Colonic mucosa (tissue), 4 donors: ENCODE data around the gene UPF3A. TPM values are rescaled to one million over a fixed set of nuclear protein-coding genes. Genes with fewer than 3 reads are reported as not detected.
A peak's percentile ranks its signal among the peaks of the same experiment; 100 is the strongest.

ENCODE experiments used
- DNase-seq: peaks from one replicate; pipeline ENCODE4 v3.0.0-alpha.2; 2020
- H3K27ac ChIP-seq: fragments of 200-600 bp; one replicate; pipeline ENCODE4 v1.8.0; 2021
- H3K27me3 ChIP-seq: fragments of 200-600 bp; one replicate; pipeline ENCODE4 v1.8.0; 2021
- H3K36me3 ChIP-seq: fragments of 200-600 bp; one replicate; pipeline ENCODE4 v1.8.0; 2021
- H3K4me1 ChIP-seq: fragments of 200-600 bp; one replicate; pipeline ENCODE4 v1.8.0; 2021; ENCODE audit warnings: mild to moderate bottlenecking
- H3K4me3 ChIP-seq: fragments of 200-600 bp; one replicate; pipeline ENCODE4 v1.8.0; 2021
- H3K9ac ChIP-seq, 2 donors: one replicate each; pipeline ENCODE4 v1.7.0; 2013; ENCODE audit warnings: control low read depth in 2 of 2, low read depth in 2 of 2, low read length in 2 of 2
- H3K9me3 ChIP-seq: fragments of 200-600 bp; one replicate; pipeline ENCODE4 v1.8.0; 2021
- intact Hi-C: fragments of 100-400 bp; cut with DNase I; formaldehyde crosslinking; loops from one replicate; pipeline ENCODE4 v1.14.1; 2022
- total RNA-seq, 2 donors: library from RNA; stranded (reverse); fragmentation: NEBNext Ultra II Directional in 1 of 2; extraction: Animal tissue kit (Norgen Biotek cat#: 25700) in 1 of 2; gene quantifications; one replicate each; pipeline ENCODE4 v1.2.1, GENCODE V29; 2021
- TF ChIP-seq, protein P1 (sequence below): fragments of 200-600 bp; IDR thresholded peaks from one replicate; pipeline ENCODE4 v1.8.0; 2022; ENCODE audit warnings: antibody characterized with exemption, mild to moderate bottlenecking
- donor health status: healthy.
- donor health status: DM: no; HTN: no; CAD: no.
- donor health status: DM: no; HTN: no; CAD: no.

UPF3A gene
- total RNA-seq, 2 donors from 2014 or later = 22.1 to 29.7 TPM

- DNase-seq = no peak
- Histone ChIP-seq H3K9ac (no peak overlapping the region), H3K27ac (no peak overlapping the region), H3K4me3 (no peak overlapping the region), H3K27me3 (no peaks in the 10 kb centered on the region), H3K9me3 (no peaks in the 10 kb centered on the region), H3K4me1 (no peaks in the 10 kb centered on the region), H3K36me3 (peaks cover 8% of the 10 kb centered on the region)
- intact Hi-C loops = no loop called here
- TF ChIP-seq, protein P1, sequence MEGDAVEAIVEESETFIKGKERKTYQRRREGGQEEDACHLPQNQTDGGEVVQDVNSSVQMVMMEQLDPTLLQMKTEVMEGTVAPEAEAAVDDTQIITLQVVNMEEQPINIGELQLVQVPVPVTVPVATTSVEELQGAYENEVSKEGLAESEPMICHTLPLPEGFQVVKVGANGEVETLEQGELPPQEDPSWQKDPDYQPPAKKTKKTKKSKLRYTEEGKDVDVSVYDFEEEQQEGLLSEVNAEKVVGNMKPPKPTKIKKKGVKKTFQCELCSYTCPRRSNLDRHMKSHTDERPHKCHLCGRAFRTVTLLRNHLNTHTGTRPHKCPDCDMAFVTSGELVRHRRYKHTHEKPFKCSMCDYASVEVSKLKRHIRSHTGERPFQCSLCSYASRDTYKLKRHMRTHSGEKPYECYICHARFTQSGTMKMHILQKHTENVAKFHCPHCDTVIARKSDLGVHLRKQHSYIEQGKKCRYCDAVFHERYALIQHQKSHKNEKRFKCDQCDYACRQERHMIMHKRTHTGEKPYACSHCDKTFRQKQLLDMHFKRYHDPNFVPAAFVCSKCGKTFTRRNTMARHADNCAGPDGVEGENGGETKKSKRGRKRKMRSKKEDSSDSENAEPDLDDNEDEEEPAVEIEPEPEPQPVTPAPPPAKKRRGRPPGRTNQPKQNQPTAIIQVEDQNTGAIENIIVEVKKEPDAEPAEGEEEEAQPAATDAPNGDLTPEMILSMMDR = no peak
These were observed 6.1 kb upstream of the UPF3A start for GRCh38 chr13:114275304-114275703.

DNA sequence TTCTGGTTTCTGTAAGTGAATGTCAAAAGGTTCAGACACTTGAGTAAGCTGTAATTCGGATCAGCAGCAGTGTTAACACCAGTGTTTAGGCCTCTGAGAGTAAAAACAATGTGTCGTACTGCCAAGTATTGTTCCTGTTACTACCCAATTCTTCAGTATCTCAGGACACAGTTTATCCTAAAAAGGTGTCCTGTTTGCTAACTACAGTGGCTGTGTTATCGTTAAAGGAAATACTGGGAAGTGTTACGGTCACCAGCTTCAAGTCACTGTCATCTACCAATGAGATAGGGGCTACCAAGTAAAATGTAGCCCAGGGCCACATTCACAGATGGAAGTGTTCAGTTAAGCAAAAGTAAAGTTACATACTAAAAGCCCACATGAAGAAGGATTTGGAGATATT lies 2.3 kb upstream of the UPF3A start:
- Histone ChIP-seq H3K9ac (no peak overlapping the region), H3K9me3 (no peaks in the 10 kb centered on the region), H3K27ac (no peak overlapping the region), H3K4me1 (peaks cover 6% of the 10 kb centered on the region), H3K4me3 (no peak overlapping the region), H3K27me3 (no peaks in the 10 kb centered on the region), H3K36me3 (no peaks in the 10 kb centered on the region)
- no peak for DNase-seq
- TF ChIP-seq, protein P1 = no peak
- intact Hi-C loops = loop anchor here (1.0 kb wide), 1 partner anchor 35 kb away; the partner anchor contains the start of gene CHAMP1

DNA sequence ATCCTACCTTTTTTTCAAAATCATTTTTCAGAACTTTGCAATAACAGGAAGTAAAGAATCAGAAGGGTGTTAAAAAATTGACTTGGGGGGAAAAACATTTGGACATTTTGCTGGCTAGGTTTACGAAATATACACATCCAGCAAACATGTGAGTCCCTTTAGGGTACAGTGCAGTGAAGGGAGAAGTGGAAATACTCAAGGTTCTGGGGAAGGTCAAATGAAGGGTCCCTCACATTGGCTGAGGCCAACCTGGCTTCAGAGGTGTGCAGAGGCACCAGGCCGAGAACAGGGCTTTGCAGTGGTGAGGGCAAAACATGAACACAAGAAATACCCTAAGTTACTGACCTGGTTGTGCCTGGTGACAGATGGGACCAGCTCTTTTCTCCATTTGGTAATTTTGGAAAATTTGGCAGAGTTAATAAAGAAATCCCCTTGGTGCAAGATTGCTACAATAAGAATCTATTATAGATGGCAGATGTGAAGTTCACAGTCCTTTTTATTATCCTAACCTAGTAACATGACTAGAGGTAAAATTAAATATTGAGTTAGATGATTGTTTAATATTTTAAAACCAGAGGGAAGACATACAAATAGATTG lies 1.5 kb upstream of the UPF3A start:
- Histone ChIP-seq H3K27me3 (no peaks in the 10 kb centered on the region), H3K36me3 (no peaks in the 10 kb centered on the region), H3K9me3 (no peaks in the 10 kb centered on the region), H3K4me3 (no peak overlapping the region), H3K4me1 (peaks cover 6% of the 10 kb centered on the region), H3K9ac (peak overlapping the region; percentile 6 to 81), H3K27ac (no peak overlapping the region)
- intact Hi-C loops = loop anchor here (1.0 kb wide), 1 partner anchor 34 kb away; the partner anchor contains the start of gene CHAMP1
- no peak for DNase-seq
- TF ChIP-seq, protein P1 = no peak

GRCh38 chr13:114282041-114282670 lies 755 bp downstream of the UPF3A start:
- TF ChIP-seq, protein P1 = no peak
- Histone ChIP-seq H3K4me3 (peak overlapping the region; percentile 64), H3K9ac (peak overlapping the region; percentile 76 to 81), H3K9me3 (no peaks in the 10 kb centered on the region), H3K27ac (peak overlapping the region; percentile 97), H3K36me3 (no peaks in the 10 kb centered on the region), H3K27me3 (no peaks in the 10 kb centered on the region), H3K4me1 (peaks cover 6% of the 10 kb centered on the region)
- DNase-seq = peak; percentile 32
- intact Hi-C loops = no loop called here

- Histone ChIP-seq H3K9me3 (no peaks in the 10 kb centered on the region), H3K27me3 (no peaks in the 10 kb centered on the region), H3K4me3 (no peak overlapping the region), H3K36me3 (no peaks in the 10 kb centered on the region), H3K9ac (no peak overlapping the region), H3K27ac (no peak overlapping the region), H3K4me1 (peaks cover 6% of the 10 kb centered on the region)
- no peak for DNase-seq
- intact Hi-C loops = no loop called here
- TF ChIP-seq, protein P1 = no peak
These were observed 2.2 kb downstream of the UPF3A start for GRCh38 chr13:114283576-114283975.
